PC-9 (cell line): ENCODE data around the gene NCLN. TPM values are rescaled to one million over a fixed set of nuclear protein-coding genes. Genes with fewer than 3 reads are reported as not detected.
"Not testable (repeated sequence)": the region's sequence is repeated elsewhere in the genome, so short reads cannot be mapped to it uniquely, and the experiment has no call there.

ENCODE experiments used
- BruUV-seq: library from RNA; stranded (reverse); fragments of 400-500 nt; replicated peaks from 2 replicates; lab custom pipeline; 2021; lab: Mats Ljungman, UMichigan
- CTCF ChIA-PET: fragments of 300-600 bp; sonication (Branson Sonifier 250); formaldehyde crosslinking; loops from one replicate; lab custom pipeline; 2022; ENCODE audit warnings: antibody characterized with exemption; lab: Charles Lee
- POLR2A ChIA-PET: fragments of 300-600 bp; sonication (Branson Sonifier 250); formaldehyde crosslinking; loops from one replicate; lab custom pipeline; 2022; ENCODE audit warnings: antibody characterized with exemption; ENCODE audit not compliant: unreplicated experiment; lab: Charles Lee
- DNase-seq, 2 experiments: peaks; one replicate each; pipeline versions ENCODE4 v3.0.0 to v3.0.0-alpha.2; 2015 to 2022; ENCODE audit warnings: mixed read lengths in 1 of 2
- H2AFZ ChIP-seq: fragments of 200-600 bp; sonication (generic); 2 replicates; pipeline ENCODE4 v1.8.1; 2017; ENCODE audit warnings: antibody characterized with exemption
- H3F3A ChIP-seq: fragments of 200-600 bp; sonication (generic); 2 replicates; pipeline ENCODE4 v1.8.1; 2017; ENCODE audit warnings: antibody characterized with exemption, mild to moderate bottlenecking, low read depth; ENCODE audit not compliant: insufficient read depth
- H3K27ac ChIP-seq: fragments of 200-600 bp; sonication (generic); 2 replicates; pipeline ENCODE4 v1.6.1; 2016; ENCODE audit warnings: mixed run types
- H3K27me3 ChIP-seq: fragments of 200-600 bp; sonication (generic); 2 replicates; pipeline ENCODE4 v1.6.1; 2016; ENCODE audit warnings: low read depth, mixed run types; ENCODE audit not compliant: insufficient read depth
- H3K36me3 ChIP-seq: fragments of 200-600 bp; sonication (generic); 2 replicates; pipeline ENCODE4 v1.6.1; 2016; ENCODE audit warnings: low read depth, mixed run types
- H3K4me1 ChIP-seq: fragments of 200-600 bp; sonication (generic); replicated peaks from 2 replicates; pipeline ENCODE4 v1.6.1; 2016; ENCODE audit warnings: mixed run types; ENCODE audit not compliant: insufficient read depth
- H3K4me2 ChIP-seq: fragments of 200-600 bp; sonication (generic); 2 replicates; pipeline ENCODE4 v1.6.1; 2017; ENCODE audit warnings: mixed run types
- H3K4me3 ChIP-seq: fragments of 200-600 bp; sonication (generic); 2 replicates; pipeline ENCODE4 v1.6.1; 2016; ENCODE audit warnings: mixed run types
- H3K79me2 ChIP-seq: fragments of 200-600 bp; sonication (generic); 2 replicates; pipeline ENCODE4 v1.6.1; 2017; ENCODE audit warnings: low read depth, mixed run types
- H3K9me2 ChIP-seq: fragments of 200-600 bp; sonication (generic); 2 replicates; pipeline ENCODE4 v1.8.1; 2017; ENCODE audit warnings: mild to moderate bottlenecking; ENCODE audit not compliant: insufficient read depth
- H3K9me3 ChIP-seq: fragments of 200-600 bp; sonication (generic); 2 replicates; pipeline ENCODE4 v1.8.1; 2016; ENCODE audit warnings: low read depth; ENCODE audit not compliant: insufficient read depth
- H4K20me1 ChIP-seq: fragments of 200-600 bp; sonication (generic); 2 replicates; pipeline ENCODE4 v1.8.1; 2017; ENCODE audit not compliant: insufficient read depth
- CTCF ChIP-seq: fragments of 200-600 bp; sonication (generic); conservative IDR thresholded peaks from 2 replicates; pipeline ENCODE4 v1.6.1; 2017; ENCODE audit warnings: mixed run types, antibody characterized with exemption, mild to moderate bottlenecking, moderate library complexity
- EZH2 ChIP-seq: fragments of 200-600 bp; sonication (generic); IDR thresholded peaks from 2 replicates; pipeline ENCODE4 v1.8.0; 2017; ENCODE audit warnings: antibody characterized with exemption, low read depth
- intact Hi-C: fragments of 100-400 bp; cut with micrococcal nuclease; formaldehyde crosslinking; loops from one replicate; pipeline ENCODE4 v1.10.0; 2022; ENCODE audit not compliant: unreplicated experiment
- total RNA-seq: library from RNA; stranded (reverse); gene quantifications from 2 replicates; pipeline ENCODE4 v1.2.3, GENCODE V29; 2021

Gene NCLN
- total RNA-seq, 1 experiment from 2014 or later, result 61.4 TPM

DNA sequence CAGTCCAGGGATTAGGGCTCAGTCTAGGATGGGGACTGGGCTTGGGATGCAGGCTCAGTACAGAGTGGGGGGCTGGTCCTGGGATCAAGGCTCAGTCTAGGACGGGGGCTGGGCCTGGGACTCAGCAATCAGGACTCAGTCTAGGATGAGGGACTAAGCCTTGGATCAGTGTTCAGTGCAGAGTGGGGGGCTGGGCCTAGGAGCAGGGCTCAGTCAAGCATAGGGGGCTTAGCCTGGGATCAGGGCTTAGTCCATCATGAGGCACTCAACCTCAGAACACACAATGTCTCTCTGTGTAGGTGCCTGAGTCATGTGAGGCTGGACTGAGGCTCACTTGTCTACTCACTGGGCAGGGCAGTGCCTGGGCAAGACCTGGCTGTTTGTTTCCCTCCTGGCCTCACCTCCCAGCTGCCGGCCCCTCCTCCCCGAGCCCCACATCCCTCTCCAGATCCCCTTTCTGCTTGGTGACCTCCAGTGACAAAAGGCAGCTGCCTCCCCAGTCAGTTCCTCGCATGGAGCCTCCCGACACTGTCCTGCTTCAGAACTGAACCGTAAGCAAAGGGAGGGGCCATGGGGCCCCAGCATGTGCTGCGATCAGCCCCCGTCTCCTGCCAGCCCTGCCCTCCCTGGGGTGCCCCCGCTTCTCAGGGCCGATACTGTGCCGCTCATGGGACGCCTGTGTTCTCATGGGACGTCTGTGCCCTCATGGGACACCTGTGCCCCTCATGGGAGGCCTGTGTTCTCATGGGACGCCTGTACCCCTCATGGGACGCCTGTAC is 13.6 kb upstream of the NCLN start:
- no peaks in the 10 kb centered on the region for H3K79me2 ChIP-seq
- intact Hi-C loops, result no loop called here
- H3K9me3 ChIP-seq, result no peaks in the 10 kb centered on the region
- POLR2A ChIA-PET, result interaction anchor here (0.7 kb wide), 1 partner anchor 35 kb away, joined by 8 read pairs; no protein-coding TSS in a partner anchor
- no peak overlapping the region for H3K4me3 ChIP-seq
- peaks cover 16% of the 10 kb centered on the region for H3K4me1 ChIP-seq
- no peaks in the 10 kb centered on the region for H3K9me2 ChIP-seq
- no peak overlapping the region for H3K4me2 ChIP-seq
- TF ChIP-seq CTCF (no peak), EZH2 (no peak)
- H4K20me1 ChIP-seq, result no peaks in the 10 kb centered on the region
- H3K27ac ChIP-seq, result no peak overlapping the region
- no peak overlapping the region for H2AFZ ChIP-seq
- no peaks in the 10 kb centered on the region for H3K27me3 ChIP-seq
- DNase-seq, result no peak
- CTCF ChIA-PET, result no interaction called here
- no TSS peak for BruUV-seq
- no peaks in the 10 kb centered on the region for H3K36me3 ChIP-seq
- H3F3A ChIP-seq, result peaks cover 10% of the 10 kb centered on the region; the same call in 1 of the 2 replicates

- H3K27ac ChIP-seq, CTCF ChIA-PET: not testable (repeated sequence)
These were observed 13.1 kb upstream of the NCLN start for GRCh38 chr19:3172673-3173000.

GRCh38 chr19:3175781-3176714 is 9.7 kb upstream of the NCLN start:
- Histone ChIP-seq H3K27ac (peak overlapping the region; percentile 96), H3K27me3 (no peaks in the 10 kb centered on the region), H3K4me2 (peak overlapping the region; percentile 71), H3K4me1 (peaks cover 21% of the 10 kb centered on the region), H3K9me3 (no peaks in the 10 kb centered on the region), H3K36me3 (no peaks in the 10 kb centered on the region), H3F3A (peaks cover 10% of the 10 kb centered on the region; the same call in 1 of the 2 replicates), H3K4me3 (peak overlapping the region; percentile 24; the same call in 1 of the 2 replicates), H3K79me2 (no peaks in the 10 kb centered on the region), H2AFZ (no peak overlapping the region), H3K9me2 (no peaks in the 10 kb centered on the region), H4K20me1 (no peaks in the 10 kb centered on the region)
- BruUV-seq, result TSS peak; percentile 98
- peak; percentile 82 to 91 for DNase-seq
- intact Hi-C loops, result loop anchor here (5.0 kb wide), 1 partner anchor 39 kb away; the partner anchor contains the start of gene GNA15
- POLR2A ChIA-PET, result no interaction called here
- TF ChIP-seq EZH2, result no peak
- TF ChIP-seq CTCF, result no peak
- CTCF ChIA-PET, result interaction anchor here (0.6 kb wide), 1 partner anchor 108 kb away, joined by 3 read pairs; no protein-coding TSS in a partner anchor

More at GRCh38 chr19:3172673-3173000, 13.1 kb upstream of the NCLN start:
- H3K4me2 ChIP-seq, intact Hi-C loops, H3K27me3 ChIP-seq, DNase-seq, H4K20me1 ChIP-seq, H2AFZ ChIP-seq, H3K79me2 ChIP-seq, H3F3A ChIP-seq, H3K9me2 ChIP-seq, H3K9me3 ChIP-seq, BruUV-seq, POLR2A ChIA-PET, H3K36me3 ChIP-seq, H3K4me3 ChIP-seq: not testable (repeated sequence)
- peaks cover 21% of the 10 kb centered on the region for H3K4me1 ChIP-seq
